Tibial nerve (tissue), 4 donors: ENCODE data around the gene PKNOX2.

Source experiments
- EP300 ChIP-seq, 2 donors: sonication (generic); formaldehyde crosslinking; IDR thresholded peaks; one replicate each; pipeline ENCODE4 v1.6.1; 2017; ENCODE audit warnings: antibody characterized with exemption in 2 of 2, mild to moderate bottlenecking in 1 of 2
- TF ChIP-seq, protein P1 (sequence below), 5 experiments: fragments of 200-600 bp in 3 of 5; fragments of 450-650 bp in 2 of 5; sonication (generic) in 3 of 5; IDR thresholded peaks; one replicate each; pipeline ENCODE4 v1.5.1; 2016 to 2019; ENCODE audit warnings: antibody characterized with exemption in 5 of 5, mild to moderate bottlenecking in 3 of 5, moderate library complexity in 2 of 5

GRCh38 chr11:125256541-125257189, 92.1 kb downstream of the PKNOX2 start:
- TF ChIP-seq, protein P1, sequence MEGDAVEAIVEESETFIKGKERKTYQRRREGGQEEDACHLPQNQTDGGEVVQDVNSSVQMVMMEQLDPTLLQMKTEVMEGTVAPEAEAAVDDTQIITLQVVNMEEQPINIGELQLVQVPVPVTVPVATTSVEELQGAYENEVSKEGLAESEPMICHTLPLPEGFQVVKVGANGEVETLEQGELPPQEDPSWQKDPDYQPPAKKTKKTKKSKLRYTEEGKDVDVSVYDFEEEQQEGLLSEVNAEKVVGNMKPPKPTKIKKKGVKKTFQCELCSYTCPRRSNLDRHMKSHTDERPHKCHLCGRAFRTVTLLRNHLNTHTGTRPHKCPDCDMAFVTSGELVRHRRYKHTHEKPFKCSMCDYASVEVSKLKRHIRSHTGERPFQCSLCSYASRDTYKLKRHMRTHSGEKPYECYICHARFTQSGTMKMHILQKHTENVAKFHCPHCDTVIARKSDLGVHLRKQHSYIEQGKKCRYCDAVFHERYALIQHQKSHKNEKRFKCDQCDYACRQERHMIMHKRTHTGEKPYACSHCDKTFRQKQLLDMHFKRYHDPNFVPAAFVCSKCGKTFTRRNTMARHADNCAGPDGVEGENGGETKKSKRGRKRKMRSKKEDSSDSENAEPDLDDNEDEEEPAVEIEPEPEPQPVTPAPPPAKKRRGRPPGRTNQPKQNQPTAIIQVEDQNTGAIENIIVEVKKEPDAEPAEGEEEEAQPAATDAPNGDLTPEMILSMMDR (IDR thresholded peaks at IDR 0.05) = no peak
- TF ChIP-seq EP300 (IDR thresholded peaks at IDR 0.05) = no peak
